ENCODE data around the gene SLC25A33.

- TF ChIP-seq EZH2phosphoT487 (IDR thresholded peaks at IDR 0.05) (no peak), CTCF (IDR thresholded peaks at IDR 0.05) (no peak), EZH2 (IDR thresholded peaks at IDR 0.05) (no peak)
Observed at GRCh38 chr1:9558271-9558945, 19.1 kb downstream of the SLC25A33 start.

Data from neural progenitor cell (in vitro differentiated cells).